ENCODE measurements around the gene ZNF573. TPM values are rescaled to one million over a fixed set of nuclear protein-coding genes. Genes with fewer than 3 reads are reported as not detected.

ZNF573 gene
- total and polyA plus RNA-seq, 10 donors: 0.50 to 23.4 (median 17.0) TPM

DNA sequence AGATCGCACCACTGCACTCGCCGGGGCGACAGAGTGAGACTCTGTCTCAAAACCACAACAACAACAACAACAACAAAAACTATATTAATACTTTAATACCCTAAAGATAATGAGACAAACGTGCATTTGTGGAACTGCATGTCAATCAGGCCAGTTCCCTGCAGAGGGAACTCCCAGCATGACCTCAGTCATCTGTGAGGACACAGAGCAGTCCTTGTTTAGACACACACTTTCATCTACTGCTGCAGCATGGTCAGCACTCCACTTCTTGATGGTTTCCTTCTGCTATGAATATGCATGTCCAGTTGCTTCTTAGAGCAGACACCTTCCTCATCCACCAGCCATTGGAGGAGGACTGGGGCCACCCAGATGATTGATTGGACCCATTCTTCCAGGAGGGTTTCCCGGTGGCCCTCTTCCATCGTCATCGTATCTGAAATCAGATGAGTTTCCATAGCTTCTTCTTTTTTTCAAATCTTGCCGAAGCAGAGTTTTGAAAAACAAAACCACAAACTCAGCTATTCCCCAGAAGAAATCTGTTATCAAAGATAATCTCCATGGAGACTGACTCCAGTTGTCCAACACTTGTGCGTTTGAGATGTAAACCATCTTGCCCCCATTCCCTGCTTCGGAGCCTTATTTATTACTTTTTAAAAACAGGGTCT is 86.3 kb downstream of the ZNF573 start:
- Histone ChIP-seq H3K27ac (no peak overlapping the region), H3K4me3 (peak overlapping the region in 1 of 8 donors; percentile 77), H3K4me1 (peaks cover 4 to 30% (median 18%) of the 10 kb centered on the region in 6 donors), H3K27me3 (replicated peaks in 1 of 7) (no peaks in the 10 kb centered on the region), H3K36me3 (peaks cover 0 to 25% (median 8%) of the 10 kb centered on the region in 6 donors), H3K9me3 (peaks cover 0 to 64% (median 40%) of the 10 kb centered on the region in 8 donors)
- TF ChIP-seq POLR2A (IDR thresholded peaks at IDR 0.05) (no peak), POLR2AphosphoS5 (IDR thresholded peaks at IDR 0.05) (no peak)
- TF ChIP-seq, protein P1, sequence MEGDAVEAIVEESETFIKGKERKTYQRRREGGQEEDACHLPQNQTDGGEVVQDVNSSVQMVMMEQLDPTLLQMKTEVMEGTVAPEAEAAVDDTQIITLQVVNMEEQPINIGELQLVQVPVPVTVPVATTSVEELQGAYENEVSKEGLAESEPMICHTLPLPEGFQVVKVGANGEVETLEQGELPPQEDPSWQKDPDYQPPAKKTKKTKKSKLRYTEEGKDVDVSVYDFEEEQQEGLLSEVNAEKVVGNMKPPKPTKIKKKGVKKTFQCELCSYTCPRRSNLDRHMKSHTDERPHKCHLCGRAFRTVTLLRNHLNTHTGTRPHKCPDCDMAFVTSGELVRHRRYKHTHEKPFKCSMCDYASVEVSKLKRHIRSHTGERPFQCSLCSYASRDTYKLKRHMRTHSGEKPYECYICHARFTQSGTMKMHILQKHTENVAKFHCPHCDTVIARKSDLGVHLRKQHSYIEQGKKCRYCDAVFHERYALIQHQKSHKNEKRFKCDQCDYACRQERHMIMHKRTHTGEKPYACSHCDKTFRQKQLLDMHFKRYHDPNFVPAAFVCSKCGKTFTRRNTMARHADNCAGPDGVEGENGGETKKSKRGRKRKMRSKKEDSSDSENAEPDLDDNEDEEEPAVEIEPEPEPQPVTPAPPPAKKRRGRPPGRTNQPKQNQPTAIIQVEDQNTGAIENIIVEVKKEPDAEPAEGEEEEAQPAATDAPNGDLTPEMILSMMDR (IDR thresholded peaks at IDR 0.05 in 8 of 11, conservative IDR thresholded peaks at IDR 0.05 in 3 of 11): no peak
- DNase-seq: no peak
- intact Hi-C loops (cut with DNase I; ENCODE audit: low total_unique reads): no loop called here
- 58 to 75% (median 63%) methylated on average over 11 of the region's 11 CpGs for WGBS, 5 donors

GRCh38 chr19:37691881-37692504 is 87.4 kb downstream of the ZNF573 start:
- peak; percentile 95 for DNase-seq
- 0 to 2% (median 1%) methylated on average over 29 to 48 of the region's 48 CpGs for WGBS, 5 donors
- H3K27me3 ChIP-seq (replicated peaks in 1 of 7): no peaks in the 10 kb centered on the region
- peaks cover 4 to 30% (median 18%) of the 10 kb centered on the region in 6 donors for H3K4me1 ChIP-seq
- peak overlapping the region; percentile 73 to 90 (median 80) for H3K27ac ChIP-seq
- H3K36me3 ChIP-seq: peaks cover 0 to 15% (median 6%) of the 10 kb centered on the region in 6 donors
- H3K4me3 ChIP-seq: peak overlapping the region; percentile 45 to 77 (median 52)
- peaks cover 0 to 57% (median 33%) of the 10 kb centered on the region in 8 donors for H3K9me3 ChIP-seq
- TF ChIP-seq, protein P1 (IDR thresholded peaks at IDR 0.05 in 8 of 11, conservative IDR thresholded peaks at IDR 0.05 in 3 of 11): peak in 2 of 11 experiments; percentile 9 to 26
- TF ChIP-seq POLR2A (IDR thresholded peaks at IDR 0.05) (peak in 1 of 3 donors; percentile 39), POLR2AphosphoS5 (IDR thresholded peaks at IDR 0.05) (peak; percentile 89 to 92 (median 92))
- intact Hi-C loops (cut with DNase I; ENCODE audit: low total_unique reads): no loop called here

Small RNA genes within 50 kb of the gene (small RNA-seq; reads per million reads assigned to genes)
- 0 reads per million in 4 donors for gene SELENOKP1

Other genes with a start within 250 kb of the ZNF573 start
- 1 to 10 TPM; 4.7 to 9.4 (median 6.9) TPM for gene ZNF571, start 184.8 kb downstream of the ZNF573 start, total RNA-seq
- gene ZNF571, start 184.8 kb downstream of the ZNF573 start, polyA plus RNA-seq: 1 to 10 TPM; 2.2 to 3.0 (median 2.7) TPM
- gene ZNF540, start 184.7 kb downstream of the ZNF573 start, total RNA-seq: 1 to 10 TPM; 4.7 to 9.8 (median 6.8) TPM
- gene ZNF540, start 184.7 kb downstream of the ZNF573 start, polyA plus RNA-seq: 1 to 10 TPM; 3.8 to 4.8 (median 4.0) TPM
- 10 to 100 TPM in 5 of 7 donors, 1 to 10 TPM in 2; 9.2 to 14.8 (median 13.0) TPM for gene ZFP30, start 124.1 kb downstream of the ZNF573 start, total RNA-seq
- 1 to 10 TPM; 2.7 to 3.2 (median 3.0) TPM for gene ZFP30, start 124.1 kb downstream of the ZNF573 start, polyA plus RNA-seq
- 10 to 100 TPM in 1 of 7 donors, 1 to 10 TPM in 6; 3.4 to 10.3 (median 7.0) TPM for gene ZNF607, start 59.8 kb downstream of the ZNF573 start, total RNA-seq
- 1 to 10 TPM; 2.7 to 3.0 (median 2.8) TPM for gene ZNF607, start 59.8 kb downstream of the ZNF573 start, polyA plus RNA-seq
- gene WDR87, start 127.0 kb upstream of the ZNF573 start, total RNA-seq: not detected
- not detected for gene WDR87, start 127.0 kb upstream of the ZNF573 start, polyA plus RNA-seq
- 10 to 100 TPM; 35.9 to 62.6 (median 45.1) TPM for gene SIPA1L3, start 127.6 kb upstream of the ZNF573 start, total RNA-seq
- gene SIPA1L3, start 127.6 kb upstream of the ZNF573 start, polyA plus RNA-seq: 10 to 100 TPM in 1 of 3 donors, 1 to 10 TPM in 2; 5.4 to 13.4 (median 5.4) TPM